Nephron (organoid): Measurements from ENCODE around the gene CHST11.
"Not testable (repeated sequence)": the region's sequence is repeated elsewhere in the genome, so short reads cannot be mapped to it uniquely, and the experiment has no call there.

ENCODE experiments used
- H3K27ac Mint-ChIP-seq, 3 experiments: 2 replicates each; pipeline ENCODE4 v1.8.0; 2020; ENCODE audit warnings: mixed read lengths in 3 of 3, mild to moderate bottlenecking in 2 of 3, moderate library complexity in 1 of 3
- H3K27me3 Mint-ChIP-seq: 2 replicates; pipeline ENCODE4 v1.8.0; 2021; ENCODE audit warnings: low read depth, mild to moderate bottlenecking, moderate library complexity, mixed read lengths
- H3K36me3 Mint-ChIP-seq: 2 replicates; pipeline ENCODE4 v1.8.0; 2020; ENCODE audit warnings: low read depth, mixed read lengths
- H3K4me1 Mint-ChIP-seq: 2 replicates; pipeline ENCODE4 v1.8.0; 2020; ENCODE audit warnings: mixed read lengths
- H3K4me3 Mint-ChIP-seq, 3 experiments: 2 replicates each; pipeline ENCODE4 v1.8.0; 2020; ENCODE audit warnings: mild to moderate bottlenecking in 3 of 3, mixed read lengths in 3 of 3, moderate library complexity in 2 of 3
- H3K9me3 Mint-ChIP-seq: 2 replicates; pipeline ENCODE4 v1.8.0; 2020; ENCODE audit warnings: mixed read lengths
- TF ChIP-seq, protein P1 (sequence below), 3 experiments: fragments of 200-600 bp; sonication (generic); IDR thresholded peaks; one replicate each; pipeline ENCODE4 v1.5.0; 2021; ENCODE audit warnings: antibody characterized with exemption in 3 of 3; ENCODE audit not compliant: unreplicated experiment in 3 of 3

CHST11 gene

GRCh38 chr12:104571328-104571727 is 114.6 kb downstream of the CHST11 start:
- H3K27me3 Mint-ChIP-seq, result no peaks in the 10 kb centered on the region
- H3K4me1 Mint-ChIP-seq, result peaks cover 6% of the 10 kb centered on the region
- H3K4me3 Mint-ChIP-seq, result no peak overlapping the region
- peaks cover 7% of the 10 kb centered on the region for H3K36me3 Mint-ChIP-seq
- TF ChIP-seq, protein P1, sequence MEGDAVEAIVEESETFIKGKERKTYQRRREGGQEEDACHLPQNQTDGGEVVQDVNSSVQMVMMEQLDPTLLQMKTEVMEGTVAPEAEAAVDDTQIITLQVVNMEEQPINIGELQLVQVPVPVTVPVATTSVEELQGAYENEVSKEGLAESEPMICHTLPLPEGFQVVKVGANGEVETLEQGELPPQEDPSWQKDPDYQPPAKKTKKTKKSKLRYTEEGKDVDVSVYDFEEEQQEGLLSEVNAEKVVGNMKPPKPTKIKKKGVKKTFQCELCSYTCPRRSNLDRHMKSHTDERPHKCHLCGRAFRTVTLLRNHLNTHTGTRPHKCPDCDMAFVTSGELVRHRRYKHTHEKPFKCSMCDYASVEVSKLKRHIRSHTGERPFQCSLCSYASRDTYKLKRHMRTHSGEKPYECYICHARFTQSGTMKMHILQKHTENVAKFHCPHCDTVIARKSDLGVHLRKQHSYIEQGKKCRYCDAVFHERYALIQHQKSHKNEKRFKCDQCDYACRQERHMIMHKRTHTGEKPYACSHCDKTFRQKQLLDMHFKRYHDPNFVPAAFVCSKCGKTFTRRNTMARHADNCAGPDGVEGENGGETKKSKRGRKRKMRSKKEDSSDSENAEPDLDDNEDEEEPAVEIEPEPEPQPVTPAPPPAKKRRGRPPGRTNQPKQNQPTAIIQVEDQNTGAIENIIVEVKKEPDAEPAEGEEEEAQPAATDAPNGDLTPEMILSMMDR (IDR thresholded peaks at IDR 0.05; ENCODE audit: unreplicated experiment in 3 of 3), result no peak
- H3K9me3 Mint-ChIP-seq, result peaks cover 6% of the 10 kb centered on the region
- H3K27ac Mint-ChIP-seq, result no peak overlapping the region

DNA sequence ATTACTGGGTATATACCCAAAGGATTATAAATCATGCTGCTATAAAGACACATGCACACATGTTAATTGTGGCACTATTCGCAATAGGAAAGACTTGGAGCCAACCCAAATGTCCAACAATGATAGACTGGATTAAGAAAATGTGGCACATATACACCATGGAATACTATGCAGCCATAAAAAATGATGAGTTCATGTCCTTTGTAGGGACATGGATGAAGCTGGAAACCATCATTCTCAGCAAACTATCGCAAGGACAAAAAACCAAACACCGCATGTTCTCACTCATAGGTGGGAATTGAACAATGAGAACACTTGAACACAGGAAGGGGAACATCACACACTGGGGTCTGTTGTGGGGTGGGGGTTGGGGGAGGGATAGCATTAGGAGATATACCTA is 117.6 kb downstream of the CHST11 start:
- H3K4me3 Mint-ChIP-seq, H3K27ac Mint-ChIP-seq, H3K36me3 Mint-ChIP-seq, H3K9me3 Mint-ChIP-seq, H3K27me3 Mint-ChIP-seq: not testable (repeated sequence)
- peaks cover 18% of the 10 kb centered on the region for H3K4me1 Mint-ChIP-seq

- not testable (repeated sequence) for H3K36me3 Mint-ChIP-seq, H3K27me3 Mint-ChIP-seq, H3K27ac Mint-ChIP-seq, H3K9me3 Mint-ChIP-seq, H3K4me3 Mint-ChIP-seq
- peaks cover 18% of the 10 kb centered on the region for H3K4me1 Mint-ChIP-seq
Measured at GRCh38 chr12:104574758-104575157, 118.0 kb downstream of the CHST11 start.

- TF ChIP-seq, protein P1 (IDR thresholded peaks at IDR 0.05; ENCODE audit: unreplicated experiment in 3 of 3), result no peak
- Mint-ChIP-seq H3K9me3 (peaks cover 6% of the 10 kb centered on the region), H3K4me1 (peaks cover 18% of the 10 kb centered on the region), H3K27ac (no peak overlapping the region), H3K27me3 (no peaks in the 10 kb centered on the region), H3K36me3 (peaks cover 7% of the 10 kb centered on the region), H3K4me3 (no peak overlapping the region)
Measured at GRCh38 chr12:104575442-104576186, 118.9 kb downstream of the CHST11 start.

- peaks cover 18% of the 10 kb centered on the region for H3K4me1 Mint-ChIP-seq
- no peak overlapping the region for H3K4me3 Mint-ChIP-seq
- TF ChIP-seq, protein P1 (IDR thresholded peaks at IDR 0.05; ENCODE audit: unreplicated experiment in 3 of 3), result no peak
- H3K36me3 Mint-ChIP-seq, result peaks cover 7% of the 10 kb centered on the region
- peaks cover 6% of the 10 kb centered on the region for H3K9me3 Mint-ChIP-seq
- no peak overlapping the region for H3K27ac Mint-ChIP-seq
- H3K27me3 Mint-ChIP-seq, result no peaks in the 10 kb centered on the region
Measured at GRCh38 chr12:104576187-104576778, 119.5 kb downstream of the CHST11 start.

- TF ChIP-seq, protein P1 (IDR thresholded peaks at IDR 0.05; ENCODE audit: unreplicated experiment in 3 of 3), result no peak
Measured at GRCh38 chr12:104576980-104577580, 120.3 kb downstream of the CHST11 start.

More at GRCh38 chr12:104576980-104577580, 120.3 kb downstream of the CHST11 start:
- H3K27me3 Mint-ChIP-seq, result no peaks in the 10 kb centered on the region
- H3K4me3 Mint-ChIP-seq, result no peak overlapping the region
- peaks cover 6% of the 10 kb centered on the region for H3K9me3 Mint-ChIP-seq
- peaks cover 18% of the 10 kb centered on the region for H3K4me1 Mint-ChIP-seq
- peaks cover 7% of the 10 kb centered on the region for H3K36me3 Mint-ChIP-seq
- no peak overlapping the region for H3K27ac Mint-ChIP-seq
